OCI-LY7 (cell line): ENCODE results near the gene ZNF581. TPM values are rescaled to one million over a fixed set of nuclear protein-coding genes. Genes with fewer than 3 reads are reported as not detected.

Experiments
- BruUV-seq: library from RNA; stranded (reverse); fragments of 400-500 nt; replicated peaks from 2 replicates; lab custom pipeline; 2021; lab: Mats Ljungman, UMichigan
- CTCF ChIA-PET: fragments of 300-600 bp; sonication (Branson Sonifier 250); formaldehyde crosslinking; loops from one replicate; lab custom pipeline; 2022; ENCODE audit warnings: antibody characterized with exemption; ENCODE audit not compliant: unreplicated experiment; lab: Charles Lee
- POLR2A ChIA-PET: fragments of 300-600 bp; sonication (Branson Sonifier 250); formaldehyde crosslinking; loops from one replicate; lab custom pipeline; 2022; ENCODE audit warnings: antibody characterized with exemption; lab: Charles Lee
- DNase-seq: peaks from one replicate; pipeline ENCODE4 v3.0.0-alpha.2; 2015; ENCODE audit warnings: low spot score
- H2AFZ ChIP-seq: fragments of 200-600 bp; sonication (generic), shearing (Covaris generic); 2 replicates; pipeline ENCODE4 v1.6.1; 2014; ENCODE audit warnings: mild to moderate bottlenecking, antibody characterized with exemption, low read length, moderate library complexity
- H3K27ac ChIP-seq: fragments of 200-600 bp; sonication (generic); 2 replicates; pipeline ENCODE4 v1.5.1; 2014; ENCODE audit warnings: mixed run types, low read depth, mild to moderate bottlenecking, moderate library complexity, low read length, inconsistent platforms; ENCODE audit not compliant: poor library complexity, severe bottlenecking
- H3K36me3 ChIP-seq: fragments of 200-600 bp; sonication (generic); 2 replicates; pipeline ENCODE4 v1.6.1; 2014; ENCODE audit warnings: mild to moderate bottlenecking, antibody characterized with exemption, low read length, moderate library complexity, mixed read lengths; ENCODE audit not compliant: insufficient read depth
- H3K4me1 ChIP-seq: fragments of 200-600 bp; sonication (generic); 2 replicates; pipeline ENCODE4 v1.5.1; 2014; ENCODE audit warnings: mild to moderate bottlenecking, low read length; ENCODE audit not compliant: insufficient read depth, poor library complexity, severe bottlenecking
- H3K4me2 ChIP-seq: fragments of 200-600 bp; sonication (generic); 2 replicates; pipeline ENCODE4 v1.6.1; 2014; ENCODE audit warnings: mild to moderate bottlenecking, low read length
- H3K4me3 ChIP-seq: fragments of 200-600 bp; sonication (generic); 2 replicates; pipeline ENCODE4 v1.5.1; 2014; ENCODE audit warnings: mild to moderate bottlenecking, low read depth, low read length; ENCODE audit not compliant: poor library complexity, severe bottlenecking
- H3K79me2 ChIP-seq: fragments of 200-600 bp; sonication (generic); 2 replicates; pipeline ENCODE4 v1.6.1; 2016; ENCODE audit warnings: low read depth, mild to moderate bottlenecking, low read length, moderate library complexity, mixed read lengths; ENCODE audit not compliant: insufficient read depth
- H3K9me2 ChIP-seq: fragments of 200-600 bp; sonication (generic); 2 replicates; pipeline ENCODE4 v1.6.1; 2016; ENCODE audit warnings: mild to moderate bottlenecking, low read length, mixed read lengths; ENCODE audit not compliant: insufficient read depth
- H3K9me3 ChIP-seq: fragments of 200-600 bp; sonication (generic); 2 replicates; pipeline ENCODE4 v1.6.1; 2014; ENCODE audit warnings: mild to moderate bottlenecking, mixed run types, low read length, mixed read lengths
- H4K20me1 ChIP-seq: fragments of 200-600 bp; sonication (generic); 2 replicates; pipeline ENCODE4 v1.6.1; 2014; ENCODE audit warnings: mild to moderate bottlenecking, antibody characterized with exemption, low read length, moderate library complexity, mixed read lengths; ENCODE audit not compliant: insufficient read depth
- CTCF ChIP-seq: fragments of 200-600 bp; sonication (generic); conservative IDR thresholded peaks from 2 replicates; pipeline ENCODE4 v1.5.1; 2014; ENCODE audit warnings: mild to moderate bottlenecking, antibody characterized with exemption, low read length, moderate library complexity, mixed read lengths
- EZH2phosphoT487 ChIP-seq: fragments of 200-600 bp; sonication (generic); IDR thresholded peaks from 2 replicates; pipeline ENCODE4 v1.6.1; 2018; ENCODE audit warnings: low read depth, borderline replicate concordance, mild to moderate bottlenecking, mixed run types, antibody characterized with exemption, low read length, moderate library complexity, mixed read lengths
- intact Hi-C: fragments of 100-400 bp; cut with micrococcal nuclease; formaldehyde crosslinking; loops from one replicate; pipeline ENCODE4 v1.10.0; 2022; ENCODE audit not compliant: unreplicated experiment
- total RNA-seq, 2 experiments: library from RNA; depleted of rRNA in 1 of 2; stranded (reverse); fragments of >200 nt in 1 of 2; shearing (Covaris generic) in 1 of 2; gene quantifications; 2 replicates each; pipeline ENCODE4 v1.2.3, GENCODE V29; 2014 to 2022

ZNF581 gene
- total RNA-seq, 2 experiments from 2014 or later, result 39.7 to 44.5 TPM

GRCh38 chr19:55633861-55634260 lies 9.6 kb upstream of the ZNF581 start:
- ChIA-PET POLR2A (interaction anchor here (0.6 to 1.0 kb wide), 4 partner anchors 9 to 357 kb away, joined by 3 to 6 read pairs (median 4); partner anchors contain the start of genes KMT5C and ZNF784), CTCF (interaction anchor here (1.6 kb wide), 1 partner anchor 21 kb away, joined by 3 read pairs; the partner anchor contains the start of gene U2AF2)
- peaks cover 26% of the 10 kb centered on the region for H3K79me2 ChIP-seq
- H2AFZ ChIP-seq, result peak overlapping the region; percentile 59; the same call in 1 of the 2 replicates
- H4K20me1 ChIP-seq, result no peaks in the 10 kb centered on the region
- TF ChIP-seq EZH2phosphoT487, result no peak
- TF ChIP-seq CTCF, result no peak
- DNase-seq, result no peak
- H3K4me2 ChIP-seq, result peak overlapping the region; percentile 100
- H3K9me2 ChIP-seq, result no peaks in the 10 kb centered on the region
- peaks cover 38% of the 10 kb centered on the region for H3K4me1 ChIP-seq
- peak overlapping the region; percentile 98 for H3K4me3 ChIP-seq
- intact Hi-C loops, result no loop called here
- peak overlapping the region; percentile 64 for H3K27ac ChIP-seq
- BruUV-seq, result no TSS peak
- H3K36me3 ChIP-seq, result peaks cover 7% of the 10 kb centered on the region; the same call in 1 of the 2 replicates
- H3K9me3 ChIP-seq, result no peaks in the 10 kb centered on the region

- Histone ChIP-seq H3K79me2 (peaks cover 26% of the 10 kb centered on the region), H4K20me1 (no peaks in the 10 kb centered on the region), H3K9me3 (no peaks in the 10 kb centered on the region), H3K4me3 (peak overlapping the region; percentile 98), H3K27ac (peak overlapping the region; percentile 64), H3K4me2 (peak overlapping the region; percentile 100), H3K4me1 (peaks cover 53% of the 10 kb centered on the region), H3K36me3 (peaks cover 7% of the 10 kb centered on the region; the same call in 1 of the 2 replicates), H3K9me2 (no peaks in the 10 kb centered on the region), H2AFZ (no peak overlapping the region)
- TSS peak; percentile 61 for BruUV-seq
- POLR2A ChIA-PET, result no interaction called here
- TF ChIP-seq EZH2phosphoT487 (no peak), CTCF (no peak)
- CTCF ChIA-PET, result no interaction called here
- intact Hi-C loops, result no loop called here
- no peak for DNase-seq
Observed at GRCh38 chr19:55635334-55635717, 8.1 kb upstream of the ZNF581 start.

- intact Hi-C loops, result no loop called here
- Histone ChIP-seq H4K20me1 (no peaks in the 10 kb centered on the region), H3K9me2 (no peaks in the 10 kb centered on the region), H3K27ac (no peak overlapping the region), H3K4me3 (peak overlapping the region; percentile 98), H3K4me1 (peaks cover 57% of the 10 kb centered on the region), H2AFZ (no peak overlapping the region), H3K9me3 (no peaks in the 10 kb centered on the region), H3K4me2 (peak overlapping the region; percentile 100), H3K36me3 (peaks cover 7% of the 10 kb centered on the region; the same call in 1 of the 2 replicates), H3K79me2 (peaks cover 26% of the 10 kb centered on the region)
- DNase-seq, result no peak
- no TSS peak for BruUV-seq
- CTCF ChIA-PET, result no interaction called here
- POLR2A ChIA-PET, result no interaction called here
- no peak for TF ChIP-seq EZH2phosphoT487
Observed at GRCh38 chr19:55635856-55636440, 7.5 kb upstream of the ZNF581 start.
